ENCODE results near the gene ZMYM1. TPM values are rescaled to one million over a fixed set of nuclear protein-coding genes. Genes with fewer than 3 reads are reported as not detected.

The ZMYM1 gene
- 39.6 and 41.3 TPM in 2 replicates for total RNA-seq (2021; fragmentation: NEBNext Ultra II Directional; extraction: Animal tissue kit (Norgen Biotek cat#: 25700))
- polyA plus RNA-seq (2011; rRNA removed): 7.5 and 10.0 TPM in 2 replicates
- polyA plus RNA-seq (2011; cell fraction: cytosol; rRNA removed): 8.9 TPM
- 14.1 TPM for polyA plus RNA-seq (2011; cell fraction: nucleus; rRNA removed)
- polyA plus RNA-seq (2012, experiment 1 of 2): 10.1 to 15.7 TPM (median 12.1 TPM) in 4 replicates
- 1.7 TPM for polyA plus RNA-seq (2012, experiment 2 of 2)
- polyA plus RNA-seq (2013, experiment 1 of 2): 16.1 TPM
- polyA plus RNA-seq (2013, experiment 2 of 2): 16.2 TPM
- polyA minus RNA-seq (2011; rRNA and poly(A)+ RNA removed): 71.5 and 118 TPM in 2 replicates
- 14.9 TPM for polyA minus RNA-seq (2011; cell fraction: cytosol; rRNA and poly(A)+ RNA removed)
- polyA minus RNA-seq (2011; cell fraction: nucleus; rRNA and poly(A)+ RNA removed): 50.5 TPM
- long read RNA-seq, experiment 1, partial matches to known transcripts: 0 of 7 reads
- long read RNA-seq, experiment 1, other reads (novel, unspliced or antisense): 7 of 7 reads
- long read RNA-seq, experiment 2, full-length matches to known transcripts: 4 of 14 reads
- long read RNA-seq, experiment 2, partial matches to known transcripts: 2 of 14 reads
- long read RNA-seq, experiment 2, other reads (novel, unspliced or antisense): 8 of 14 reads

DNA sequence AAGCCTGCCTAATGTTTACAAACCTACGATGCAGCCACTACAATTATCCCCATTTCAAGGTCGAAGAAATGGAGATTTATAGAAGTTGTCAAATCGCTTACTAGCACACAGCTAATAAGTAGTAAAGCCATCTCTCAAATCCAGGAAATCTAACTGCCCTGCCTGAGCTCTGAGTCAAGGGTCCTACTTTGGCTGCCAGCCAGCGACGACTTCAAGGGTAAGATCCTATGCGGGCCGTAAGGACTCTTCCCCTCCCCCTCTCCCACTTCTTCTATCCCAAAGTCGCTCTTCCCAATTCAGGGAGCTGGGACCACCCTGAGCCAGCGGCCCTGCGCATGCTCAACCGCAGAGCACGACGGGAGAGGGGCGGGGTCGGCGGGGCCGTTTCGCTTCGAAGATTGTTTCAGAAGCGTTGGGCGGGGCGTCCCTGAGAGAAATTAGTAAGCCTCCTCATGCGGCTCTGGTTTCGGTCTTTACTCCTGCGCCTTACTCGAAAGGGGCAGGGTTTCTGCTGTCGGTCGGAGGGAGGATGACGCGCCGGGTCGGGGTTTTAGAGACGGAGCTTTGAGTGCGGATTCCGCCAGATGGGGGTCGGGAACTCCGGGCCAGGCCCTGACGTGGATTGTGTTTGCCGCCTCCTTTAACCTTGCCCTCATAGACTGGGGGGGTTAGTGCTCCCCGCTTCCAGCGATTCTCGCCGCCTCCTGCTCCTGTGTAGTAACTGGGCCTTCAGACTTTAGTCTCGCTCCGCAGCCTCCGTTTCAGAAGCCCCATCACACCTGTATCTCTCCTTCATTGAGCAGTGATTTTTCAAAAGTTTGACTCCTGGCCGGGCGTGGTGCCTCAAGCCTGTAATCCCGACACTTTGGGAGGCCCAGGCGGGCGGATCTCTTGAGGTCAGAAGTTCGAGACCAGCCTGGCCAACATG lies at the start of gene ZMYM1:
ZMYM1 (plus strand) TSS at position 383 of the 928 bp plus-strand sequence. CDS start 14,603 bp downstream, outside the sequence.
- H4K5ac ChIP-seq (ENCODE audit: insufficient read length, low read depth, low read length): peak within 1 kb of the TSS; percentile 99
- peak within 1 kb of the TSS; percentile 80 for H3K56ac ChIP-seq (replicated peaks; ENCODE audit: insufficient read length, low read depth, low read length)
- peaks cover 0 to 2% of the 10 kb centered on the region in 2 experiments for H4K20me1 ChIP-seq (replicated peaks in 1 of 2; ENCODE audit: control insufficient read depth in 1 of 2, insufficient read depth in 2 of 2, low read length in 2 of 2)
- peaks cover 0 to 3% (median 1%) of the 10 kb centered on the region in 4 experiments; a peak in 4 of 8 replicates for H3K36me3 ChIP-seq (ENCODE audit: control insufficient read depth in 2 of 4, insufficient read depth in 4 of 4, low read length in 3 of 4)
- H2BK5ac ChIP-seq (ENCODE audit: low read depth, low read length): peak within 1 kb of the TSS; percentile 88; the same call in 1 of the 2 replicates
- POLR2A ChIA-PET (ENCODE audit: partially characterized antibody): interaction anchor here (0.6 to 1.8 kb wide), 9 partner anchors 9 to 236 kb away, joined by 3 to 6 read pairs (median 5); partner anchors contain the start of gene ZMYM6
- peak within 1 kb of the TSS; percentile 73 for H3K27ac ChIP-seq (ENCODE audit: low read depth, low read length)
- DNase-seq (ENCODE audit: low read depth in 1 of 2, low spot score in 2 of 2) (peak; percentile 77 to 93), FAIRE-seq (peak; percentile 7)
- no peaks in the 10 kb centered on the region for H3K27me3 ChIP-seq (replicated peaks in 1 of 4; ENCODE audit: control insufficient read depth in 3 of 4, extremely low read depth in 1 of 4, insufficient read depth in 3 of 4, low read length in 3 of 4)
- 0 out of 2 replicates have a peak within 1 kb of the TSS, but pooled peaks have one; percentile 84 for H2BK12ac ChIP-seq (ENCODE audit: low read depth, low read length)
- no peak within 1 kb of the TSS for H3K14ac ChIP-seq (ENCODE audit: insufficient read length)
- 4% methylated on average over 49 of the region's 52 CpGs; no CpG with 5 or more reads in 1 of the 2 experiments for WGBS, 2 experiments (ENCODE audit: extremely low coverage in 1 of 2, insufficient coverage in 1 of 2, insufficient read length in 1 of 2, insufficient replicate concordance in 2 of 2, low coverage in 1 of 2, low lambda C conversion rate in 2 of 2, missing lambda C conversion rate in 1 of 2)
- peak within 1 kb of the TSS; percentile 72 to 96 (median 82) for H3K4me3 ChIP-seq (ENCODE audit: extremely low read depth in 1 of 4, insufficient read depth in 2 of 4, low read depth in 3 of 4, low read length in 4 of 4)
- CTCF ChIA-PET (ENCODE audit: partially characterized antibody): interaction anchor here (1.3 to 2.3 kb wide), 2 partner anchors 14 to 226 kb away, joined by 5 to 6 read pairs; no protein-coding TSS in a partner anchor
- H3K4me1 ChIP-seq (replicated peaks in 1 of 4; ENCODE audit: control insufficient read depth in 3 of 4, insufficient read depth in 4 of 4, low read length in 3 of 4): peaks cover 2 to 10% (median 6%) of the 10 kb centered on the region in 4 experiments; a peak in 5 of 7 replicates
- no peaks in the 10 kb centered on the region for H3K79me1 ChIP-seq (ENCODE audit: low read depth, low read length)
- 0 out of 2 replicates have a peak within 1 kb of the TSS, but pooled peaks have one; percentile 75 for H2BK20ac ChIP-seq (ENCODE audit: low read length)
- H3K18ac ChIP-seq (ENCODE audit: extremely low read depth, low read length): peak within 1 kb of the TSS; percentile 78
- no peak within 1 kb of the TSS for H2AK5ac ChIP-seq (ENCODE audit: low read depth, low read length)
- peak within 1 kb of the TSS; percentile 75 to 79 for H3K4me2 ChIP-seq (ENCODE audit: insufficient read depth in 1 of 2, low read depth in 2 of 2, low read length in 2 of 2)
- H3K9ac ChIP-seq (replicated peaks in 1 of 4; ENCODE audit: extremely low read depth in 1 of 4, low read depth in 3 of 4, low read length in 3 of 4): peak within 1 kb of the TSS; percentile 76 to 90 (median 82)
- no peaks in the 10 kb centered on the region for H3K9me3 ChIP-seq (ENCODE audit: insufficient read depth in 2 of 2, low read depth in 1 of 2, low read length in 1 of 2)
- peak within 1 kb of the TSS; percentile 59 for H2AFZ ChIP-seq (ENCODE audit: low read length)
- H2BK15ac ChIP-seq (ENCODE audit: low read length): peak within 1 kb of the TSS; percentile 36; the same call in 1 of the 2 replicates
- H2BK120ac ChIP-seq (replicated peaks; ENCODE audit: low read depth, low read length): peak within 1 kb of the TSS; percentile 83
- peaks cover 3% of the 10 kb centered on the region for H3K23me2 ChIP-seq (ENCODE audit: low read depth, low read length)
- H4K8ac ChIP-seq (ENCODE audit: extremely low read depth, insufficient read depth, low read length): peak within 1 kb of the TSS; percentile 95; the same call in 1 of the 2 replicates
- no peak within 1 kb of the TSS for H3K4ac ChIP-seq (replicated peaks; ENCODE audit: insufficient read length, low read depth, low read length)
- peak within 1 kb of the TSS; percentile 77 for H4K91ac ChIP-seq (replicated peaks; ENCODE audit: insufficient read length, low read length)
- peaks cover 6 to 44% of the 10 kb centered on the region in 2 experiments for H3K79me2 ChIP-seq (ENCODE audit: control insufficient read depth in 1 of 2, insufficient read depth in 2 of 2, low read length in 2 of 2)
- no peak within 1 kb of the TSS for H3K23ac ChIP-seq (ENCODE audit: insufficient read length)
- peak; percentile 95 for TF ChIP-seq NRF1 (IDR thresholded peaks at IDR 0.05; ENCODE audit: low read depth, low read length)
- no peak for TF ChIP-seq TEAD4 (IDR thresholded peaks at IDR 0.05; ENCODE audit: low read depth, low read length)
- no peak for TF ChIP-seq CTCF (IDR thresholded peaks at IDR 0.05; ENCODE audit: control extremely low read depth in 1 of 3, insufficient read depth in 1 of 3, low read depth in 1 of 3, low read length in 3 of 3)
- TF ChIP-seq CHD2 (IDR thresholded peaks at IDR 0.05; ENCODE audit: low read length): no peak
- TF ChIP-seq POU5F1 (IDR thresholded peaks at IDR 0.05; ENCODE audit: low read depth, low read length): no peak
